OCI-LY1 (cell line): Measurements from ENCODE around the gene ZRANB2.

Experiments used
- H2AFZ ChIP-seq: fragments of 200-600 bp; sonication (generic), shearing (Covaris generic); 2 replicates; pipeline ENCODE4 v1.6.0; 2014; ENCODE audit warnings: antibody characterized with exemption, mild to moderate bottlenecking, low read length
- H3F3A ChIP-seq: fragments of 200-600 bp; sonication (generic), shearing (Covaris generic); 2 replicates; pipeline ENCODE4 v1.6.0; 2014; ENCODE audit warnings: mild to moderate bottlenecking, antibody characterized with exemption, low read length, moderate library complexity; ENCODE audit not compliant: insufficient read depth
- H3K27ac ChIP-seq: fragments of 200-600 bp; sonication (generic); 2 replicates; pipeline ENCODE4 v1.5.1; 2014; ENCODE audit warnings: low read length, mixed run types, mild to moderate bottlenecking, low read depth; ENCODE audit not compliant: poor library complexity, severe bottlenecking
- H3K27me3 ChIP-seq: fragments of 200-600 bp; sonication (generic); 2 replicates; pipeline ENCODE4 v1.6.0; 2014; ENCODE audit warnings: antibody characterized with exemption, mild to moderate bottlenecking, low read length, moderate library complexity; ENCODE audit not compliant: insufficient read depth
- H3K36me3 ChIP-seq: fragments of 200-600 bp; sonication (generic); 2 replicates; pipeline ENCODE4 v1.6.1; 2014; ENCODE audit warnings: mild to moderate bottlenecking, antibody characterized with exemption, low read length, moderate library complexity, mixed read lengths; ENCODE audit not compliant: insufficient read depth
- H3K4me1 ChIP-seq: fragments of 200-600 bp; sonication (generic); 2 replicates; pipeline ENCODE4 v1.5.1; 2014; ENCODE audit warnings: mild to moderate bottlenecking, low read length, moderate library complexity; ENCODE audit not compliant: insufficient read depth, severe bottlenecking
- H3K4me2 ChIP-seq: fragments of 200-600 bp; sonication (generic), shearing (Covaris generic); 2 replicates; pipeline ENCODE4 v1.6.1; 2014; ENCODE audit warnings: low read length
- H3K4me3 ChIP-seq: fragments of 200-600 bp; sonication (generic); 2 replicates; pipeline ENCODE4 v1.5.1; 2014; ENCODE audit warnings: low read length, low read depth, mild to moderate bottlenecking, mixed read lengths; ENCODE audit not compliant: poor library complexity, severe bottlenecking
- H3K79me2 ChIP-seq: fragments of 200-600 bp; shearing (Covaris generic); 2 replicates; pipeline ENCODE4 v1.6.1; 2016; ENCODE audit warnings: mixed run types, low read length, mixed read lengths; ENCODE audit not compliant: insufficient read depth
- H3K9ac ChIP-seq: fragments of 200-600 bp; sonication (generic), shearing (Covaris generic); 2 replicates; pipeline ENCODE4 v1.6.1; 2014; ENCODE audit warnings: mild to moderate bottlenecking, low read length, mixed read lengths
- H3K9me2 ChIP-seq: fragments of 200-600 bp; sonication (generic), shearing (Covaris generic); 2 replicates; pipeline ENCODE4 v1.6.1; 2014; ENCODE audit warnings: low read depth, mild to moderate bottlenecking, low read length, mixed read lengths
- H3K9me3 ChIP-seq: fragments of 200-600 bp; shearing (Covaris generic); 2 replicates; pipeline ENCODE4 v1.6.1; 2014; ENCODE audit warnings: low read length, mixed read lengths
- H4K20me1 ChIP-seq: fragments of 200-600 bp; sonication (generic), shearing (Covaris generic); 2 replicates; pipeline ENCODE4 v1.6.0; 2016; ENCODE audit warnings: mild to moderate bottlenecking, low read length; ENCODE audit not compliant: insufficient read depth
- CTCF ChIP-seq: fragments of 200-600 bp; sonication (generic), shearing (Covaris generic); IDR thresholded peaks from 2 replicates; pipeline ENCODE4 v1.5.1; 2017; ENCODE audit warnings: mild to moderate bottlenecking, antibody characterized with exemption, low read length, moderate library complexity, mixed read lengths
- EZH2 ChIP-seq: fragments of 200-600 bp; sonication (generic), shearing (Covaris generic); IDR thresholded peaks from 2 replicates; pipeline ENCODE4 v1.8.0; 2017; ENCODE audit warnings: borderline replicate concordance, mixed run types, mild to moderate bottlenecking, antibody characterized with exemption, low read length, moderate library complexity, mixed read lengths

The ZRANB2 gene

DNA sequence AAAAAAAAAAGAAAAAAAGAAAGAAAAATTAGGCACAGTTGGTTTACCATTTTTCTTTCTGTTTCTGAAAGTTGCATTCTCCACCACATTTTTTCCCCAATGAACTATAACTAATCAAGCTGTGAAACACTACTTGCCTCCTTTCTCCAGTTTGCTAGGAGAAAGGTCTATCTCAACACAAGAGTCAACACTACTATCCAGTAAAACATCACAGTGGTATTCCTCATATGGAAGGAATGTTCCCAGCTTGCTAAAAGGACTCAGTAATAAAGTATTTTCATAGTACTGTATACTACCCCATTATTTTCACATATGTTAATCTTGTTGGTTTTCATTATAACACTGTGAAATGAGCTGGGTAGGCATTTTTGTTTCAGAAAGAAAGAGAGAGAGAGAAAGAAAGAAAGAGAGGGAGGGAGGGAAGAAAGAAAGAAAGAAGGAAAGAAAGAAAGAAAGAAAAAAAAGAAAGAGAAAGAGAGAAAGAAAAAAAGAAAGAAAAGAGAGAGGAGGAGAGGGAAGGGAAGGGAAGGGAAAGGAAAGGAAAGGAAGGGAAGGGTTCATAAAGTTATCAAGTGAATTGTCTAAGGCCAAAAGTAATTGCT is 41.1 kb downstream of the ZRANB2 start:
- no peaks in the 10 kb centered on the region for H4K20me1 ChIP-seq
- no peaks in the 10 kb centered on the region for H3K36me3 ChIP-seq
- no peaks in the 10 kb centered on the region for H3K79me2 ChIP-seq
- H3K4me3 ChIP-seq = no peak overlapping the region
- H3K9me2 ChIP-seq = no peaks in the 10 kb centered on the region
- no peak overlapping the region for H3K9ac ChIP-seq
- H3K4me1 ChIP-seq = no peaks in the 10 kb centered on the region
- H3F3A ChIP-seq = no peaks in the 10 kb centered on the region
- TF ChIP-seq EZH2 = no peak
- TF ChIP-seq CTCF = no peak
- no peak overlapping the region for H3K4me2 ChIP-seq
- H3K9me3 ChIP-seq = no peaks in the 10 kb centered on the region
- H2AFZ ChIP-seq = no peak overlapping the region
- H3K27ac ChIP-seq = no peak overlapping the region
- no peaks in the 10 kb centered on the region for H3K27me3 ChIP-seq

GRCh38 chr1:71038942-71039341 is 41.9 kb downstream of the ZRANB2 start:
- H4K20me1 ChIP-seq = no peaks in the 10 kb centered on the region
- H3K79me2 ChIP-seq = no peaks in the 10 kb centered on the region
- H3K9me2 ChIP-seq = no peaks in the 10 kb centered on the region
- no peak overlapping the region for H3K9ac ChIP-seq
- H2AFZ ChIP-seq = no peak overlapping the region
- no peak overlapping the region for H3K27ac ChIP-seq
- no peaks in the 10 kb centered on the region for H3K9me3 ChIP-seq
- no peaks in the 10 kb centered on the region for H3K27me3 ChIP-seq
- H3K4me2 ChIP-seq = no peak overlapping the region
- H3K4me3 ChIP-seq = no peak overlapping the region
- no peaks in the 10 kb centered on the region for H3K4me1 ChIP-seq
- no peak for TF ChIP-seq EZH2
- TF ChIP-seq CTCF = no peak
- no peaks in the 10 kb centered on the region for H3K36me3 ChIP-seq
- H3F3A ChIP-seq = no peaks in the 10 kb centered on the region

DNA sequence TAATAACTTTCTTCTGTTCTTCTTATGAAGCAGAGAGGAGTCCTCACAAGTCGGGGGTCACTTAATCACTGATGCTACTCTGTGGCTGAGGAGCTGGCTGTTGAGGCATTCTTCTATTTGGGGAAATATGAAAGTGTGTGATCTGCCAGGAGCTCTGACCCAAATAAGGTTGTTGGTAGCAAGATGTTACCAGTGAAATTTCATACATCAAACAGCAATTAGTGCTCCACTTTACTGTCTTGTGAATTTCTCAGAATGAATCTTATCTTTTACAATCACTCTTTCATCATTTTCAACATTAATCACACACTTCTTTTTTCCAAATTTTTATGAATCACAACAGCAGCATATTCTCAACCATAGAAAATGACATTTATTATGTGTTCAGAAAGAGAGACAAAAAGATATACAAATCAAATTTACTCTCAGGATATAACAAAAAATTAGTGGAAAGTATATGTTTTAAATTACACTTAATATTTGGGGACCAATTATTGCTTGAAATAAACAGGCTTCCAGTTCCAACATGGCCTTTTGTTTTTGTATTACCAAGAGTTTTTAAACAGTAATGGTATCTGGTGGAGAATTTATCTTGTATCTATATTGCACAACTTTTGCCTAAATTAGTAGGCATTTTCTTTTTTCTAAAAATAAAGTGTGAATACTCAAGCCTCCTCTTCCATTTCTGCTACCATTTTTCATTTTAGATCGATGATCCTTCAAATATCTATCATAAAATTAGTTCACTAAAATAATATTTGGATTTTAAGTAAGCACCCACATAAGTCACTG is 42.8 kb downstream of the ZRANB2 start:
- H3K9ac ChIP-seq = no peak overlapping the region
- no peak overlapping the region for H3K27ac ChIP-seq
- no peaks in the 10 kb centered on the region for H4K20me1 ChIP-seq
- TF ChIP-seq EZH2 (no peak), CTCF (no peak)
- no peak overlapping the region for H2AFZ ChIP-seq
- no peaks in the 10 kb centered on the region for H3K27me3 ChIP-seq
- no peaks in the 10 kb centered on the region for H3K36me3 ChIP-seq
- no peaks in the 10 kb centered on the region for H3K9me2 ChIP-seq
- H3K4me3 ChIP-seq = no peak overlapping the region
- no peaks in the 10 kb centered on the region for H3K79me2 ChIP-seq
- H3K9me3 ChIP-seq = no peaks in the 10 kb centered on the region
- no peaks in the 10 kb centered on the region for H3K4me1 ChIP-seq
- H3K4me2 ChIP-seq = no peak overlapping the region
- no peaks in the 10 kb centered on the region for H3F3A ChIP-seq
